Mesodermal cell (in vitro differentiated cells): ENCODE measurements around the gene FGFRL1.
"Not testable (repeated sequence)": the region's sequence is repeated elsewhere in the genome, so short reads cannot be mapped to it uniquely, and the experiment has no call there.

ENCODE experiments used
- H3K27ac ChIP-seq: 2 replicates; pipeline ENCODE4 v1.7.0; 2013; ENCODE audit warnings: mild to moderate bottlenecking, low read depth, low read length, moderate library complexity; ENCODE audit not compliant: severe bottlenecking
- H3K36me3 ChIP-seq: 2 replicates; pipeline ENCODE4 v1.7.1; 2013; ENCODE audit warnings: mild to moderate bottlenecking, low read length, moderate library complexity; ENCODE audit not compliant: control insufficient read depth, insufficient read depth
- H3K4me1 ChIP-seq: one replicate; pipeline ENCODE4 v1.7.1; 2013; ENCODE audit warnings: mild to moderate bottlenecking, low read length; ENCODE audit not compliant: insufficient read depth, control insufficient read depth, poor library complexity, severe bottlenecking
- H3K4me3 ChIP-seq: 2 replicates; pipeline ENCODE4 v1.7.0; 2013; ENCODE audit warnings: low read length, control low read depth, mild to moderate bottlenecking; ENCODE audit not compliant: insufficient read depth, poor library complexity, severe bottlenecking; ENCODE audit errors: extremely low read depth
- H3K9me3 ChIP-seq: 2 replicates; pipeline ENCODE4 v1.7.1; 2013; ENCODE audit warnings: mild to moderate bottlenecking, low read length, moderate library complexity; ENCODE audit not compliant: control insufficient read depth
- WGBS, 2 experiments: methylation state at CpG; one replicate each; pipeline ENCODE4 v1.1.5; 2013; ENCODE audit warnings: missing lambda C conversion rate in 2 of 2; ENCODE audit not compliant: insufficient coverage in 2 of 2; 5-methylcytosine and 5-hydroxymethylcytosine counted together

The FGFRL1 gene

GRCh38 chr4:996030-996996 is 15.1 kb upstream of the FGFRL1 start:
- no peaks in the 10 kb centered on the region for H3K9me3 ChIP-seq
- H3K4me3 ChIP-seq, result no peak overlapping the region
- no peak overlapping the region for H3K27ac ChIP-seq
- no peaks in the 10 kb centered on the region for H3K36me3 ChIP-seq
- WGBS, 2 experiments, result 87 to 88% methylated on average over 14 to 15 of the region's 15 CpGs
- H3K4me1 ChIP-seq, result no peaks in the 10 kb centered on the region

GRCh38 chr4:996997-997374 is 14.4 kb upstream of the FGFRL1 start:
- H3K4me1 ChIP-seq, result no peaks in the 10 kb centered on the region
- 39 to 69% methylated on average over 2 to 13 of the region's 25 CpGs for WGBS, 2 experiments
- H3K9me3 ChIP-seq, result no peaks in the 10 kb centered on the region
- no peaks in the 10 kb centered on the region for H3K36me3 ChIP-seq
- no peak overlapping the region for H3K27ac ChIP-seq
- no peak overlapping the region for H3K4me3 ChIP-seq

- Histone ChIP-seq H3K4me3 (peak overlapping the region; percentile 14), H3K9me3 (no peaks in the 10 kb centered on the region), H3K27ac (no peak overlapping the region), H3K4me1 (no peaks in the 10 kb centered on the region), H3K36me3 (no peaks in the 10 kb centered on the region)
- WGBS, 2 experiments, result 6 to 10% methylated on average over 34 to 50 of the region's 68 CpGs
Observed at GRCh38 chr4:997375-998071, 13.9 kb upstream of the FGFRL1 start.

DNA sequence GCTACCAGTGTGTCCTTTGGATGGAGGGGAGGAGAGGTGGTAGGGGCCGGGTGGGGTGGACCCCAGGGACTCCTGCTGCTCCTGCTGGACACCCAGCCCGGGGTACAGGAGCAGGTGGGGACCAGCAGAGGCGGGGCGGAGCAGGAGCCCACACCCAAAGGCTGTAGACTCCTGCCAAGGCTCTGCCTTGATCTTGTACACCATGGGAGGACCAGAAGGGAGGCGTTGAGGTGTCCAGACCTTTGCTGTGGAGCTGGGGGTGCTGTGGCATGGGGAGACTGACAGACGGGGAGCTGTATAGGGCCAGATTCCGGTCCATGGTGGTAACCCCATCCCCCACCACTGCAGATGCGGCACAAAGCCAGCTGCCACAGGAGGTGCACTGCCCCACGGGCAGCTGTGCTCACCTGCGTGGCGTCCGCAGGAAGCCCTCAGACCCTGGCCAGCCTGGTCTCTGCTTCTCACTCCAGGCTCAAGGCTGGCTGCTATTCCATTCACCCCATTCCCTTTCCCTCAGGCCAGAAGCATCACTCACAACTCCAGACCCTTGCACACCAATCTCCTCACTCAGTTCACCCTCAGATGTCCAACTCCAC is 13.2 kb upstream of the FGFRL1 start:
- Histone ChIP-seq H3K4me3 (no peak overlapping the region), H3K27ac (no peak overlapping the region), H3K4me1 (no peaks in the 10 kb centered on the region), H3K9me3 (no peaks in the 10 kb centered on the region), H3K36me3 (no peaks in the 10 kb centered on the region)
- WGBS, 2 experiments, result 76 to 83% methylated on average over 4 to 11 of the region's 12 CpGs

DNA sequence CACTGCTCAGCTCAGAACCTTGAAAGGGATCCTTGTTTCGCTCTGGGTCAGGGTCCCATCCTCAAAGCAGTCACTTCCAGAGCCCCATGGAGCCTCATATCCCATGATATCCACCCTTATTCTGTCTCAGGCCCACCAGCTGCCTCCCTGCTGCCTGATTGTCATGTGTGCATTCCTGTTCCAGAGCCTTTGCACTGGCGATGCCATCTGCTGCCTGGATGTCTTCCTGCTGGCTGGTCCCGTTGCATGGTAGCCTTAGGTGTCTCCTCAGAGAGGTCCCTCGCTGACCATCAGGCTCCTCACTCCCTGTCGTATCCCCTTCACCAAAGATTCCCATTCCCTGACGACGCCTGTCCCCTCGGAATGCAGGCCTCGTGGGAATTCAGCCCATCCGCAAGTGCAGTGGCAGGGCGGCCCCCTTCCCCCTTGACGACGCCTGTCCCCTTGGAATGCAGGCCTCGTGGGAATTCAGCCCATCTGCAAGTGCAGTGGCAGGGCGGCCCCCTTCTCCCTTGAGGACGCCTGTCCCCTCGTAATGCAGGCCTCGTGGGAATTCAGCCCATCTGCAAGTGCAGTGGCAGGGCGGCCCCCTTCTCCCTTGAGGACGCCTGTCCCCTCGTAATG is 12.1 kb upstream of the FGFRL1 start:
- 70 to 80% methylated on average over 11 of the region's 21 CpGs for WGBS, 2 experiments
- H3K9me3 ChIP-seq, H3K4me1 ChIP-seq, H3K27ac ChIP-seq, H3K36me3 ChIP-seq, H3K4me3 ChIP-seq: not testable (repeated sequence)

DNA sequence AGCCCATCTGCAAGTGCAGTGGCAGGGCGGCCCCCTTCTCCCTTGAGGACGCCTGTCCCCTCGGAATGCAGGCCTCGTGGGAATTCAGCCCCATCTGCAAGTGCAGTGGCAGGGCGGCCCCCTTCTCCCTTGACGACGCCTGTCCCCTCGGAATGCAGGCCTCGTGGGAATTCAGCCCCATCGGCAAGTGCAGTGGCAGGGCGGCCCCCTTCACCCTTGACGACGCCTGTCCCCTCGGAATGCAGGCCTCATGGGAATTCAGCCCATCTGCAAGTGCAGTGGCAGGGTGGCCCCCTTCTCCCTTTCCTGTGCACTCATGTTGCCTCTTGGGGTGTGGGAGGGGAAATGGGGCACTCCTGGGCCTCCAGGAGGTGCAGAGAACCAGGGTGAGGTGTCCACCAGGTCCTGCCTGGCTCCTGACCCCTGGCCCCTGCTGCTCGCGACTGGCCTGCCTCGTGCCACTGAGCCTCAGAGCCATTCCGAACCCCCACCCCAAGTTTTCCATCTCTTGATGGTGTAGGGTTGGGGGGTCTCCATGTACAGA is 11.5 kb upstream of the FGFRL1 start:
- WGBS, 2 experiments, result 77 to 85% methylated on average over 8 to 14 of the region's 18 CpGs
- no peak overlapping the region for H3K4me3 ChIP-seq
- H3K36me3 ChIP-seq, result no peaks in the 10 kb centered on the region
- H3K4me1 ChIP-seq, result no peaks in the 10 kb centered on the region
- no peak overlapping the region for H3K27ac ChIP-seq
- no peaks in the 10 kb centered on the region for H3K9me3 ChIP-seq

DNA sequence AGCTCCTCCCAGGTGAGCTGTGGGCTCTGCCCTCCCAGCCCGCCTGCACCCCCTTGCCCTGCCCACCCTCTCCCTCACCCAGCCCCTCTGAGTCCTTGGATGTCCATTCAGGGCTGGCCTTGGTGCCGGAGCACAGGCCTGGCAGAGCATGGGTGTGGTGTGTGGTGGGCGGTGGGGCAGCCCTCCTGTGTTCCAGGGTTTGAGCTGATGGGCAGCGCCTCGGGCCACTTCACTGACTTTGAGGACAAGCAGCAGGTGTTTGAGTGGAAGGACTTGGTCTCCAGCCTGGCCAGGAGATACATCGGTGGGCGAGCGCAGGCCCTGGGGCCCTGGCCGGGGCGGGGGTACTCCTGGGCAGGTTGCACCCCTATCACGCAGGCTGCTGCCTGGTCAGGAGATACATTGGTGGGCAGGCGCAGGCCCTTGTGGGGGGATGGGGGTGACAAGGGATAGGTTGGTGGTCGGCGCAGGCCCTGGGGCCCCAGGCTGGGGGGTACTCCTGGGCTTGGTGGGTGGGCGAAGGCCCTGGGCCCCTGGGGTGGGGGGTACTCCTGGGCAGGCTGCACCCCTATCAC is 10.7 kb upstream of the FGFRL1 start:
- 94% methylated on average over 6 to 8 of the region's 15 CpGs for WGBS, 2 experiments
- Histone ChIP-seq H3K9me3 (no peaks in the 10 kb centered on the region), H3K4me1 (no peaks in the 10 kb centered on the region), H3K4me3 (no peak overlapping the region), H3K27ac (no peak overlapping the region), H3K36me3 (no peaks in the 10 kb centered on the region)

DNA sequence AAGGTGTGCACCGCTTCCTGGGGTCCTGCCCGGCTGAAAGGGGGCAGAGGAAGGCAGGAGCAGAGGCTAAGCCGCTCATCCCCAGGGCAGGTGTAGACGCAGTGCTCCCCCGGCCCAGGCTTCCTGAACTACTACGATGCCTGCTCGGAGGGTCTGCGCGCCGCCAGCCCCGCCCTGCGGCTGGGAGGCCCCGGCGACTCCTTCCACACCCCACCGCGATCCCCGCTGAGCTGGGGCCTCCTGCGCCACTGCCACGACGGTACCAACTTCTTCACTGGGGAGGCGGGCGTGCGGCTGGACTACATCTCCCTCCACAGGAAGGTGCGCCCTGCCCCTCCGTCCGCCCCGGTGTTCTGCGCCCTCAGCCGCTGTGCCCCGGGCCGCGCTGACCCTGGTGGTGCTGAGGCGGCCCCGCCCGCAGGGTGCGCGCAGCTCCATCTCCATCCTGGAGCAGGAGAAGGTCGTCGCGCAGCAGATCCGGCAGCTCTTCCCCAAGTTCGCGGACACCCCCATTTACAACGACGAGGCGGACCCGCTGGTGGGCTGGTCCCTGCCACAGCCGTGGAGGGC is 9.8 kb upstream of the FGFRL1 start:
- 59 to 62% methylated on average over 35 to 45 of the region's 48 CpGs for WGBS, 2 experiments
- no peaks in the 10 kb centered on the region for H3K36me3 ChIP-seq
- H3K27ac ChIP-seq, result no peak overlapping the region
- no peak overlapping the region for H3K4me3 ChIP-seq
- H3K9me3 ChIP-seq, result no peaks in the 10 kb centered on the region
- no peaks in the 10 kb centered on the region for H3K4me1 ChIP-seq

DNA sequence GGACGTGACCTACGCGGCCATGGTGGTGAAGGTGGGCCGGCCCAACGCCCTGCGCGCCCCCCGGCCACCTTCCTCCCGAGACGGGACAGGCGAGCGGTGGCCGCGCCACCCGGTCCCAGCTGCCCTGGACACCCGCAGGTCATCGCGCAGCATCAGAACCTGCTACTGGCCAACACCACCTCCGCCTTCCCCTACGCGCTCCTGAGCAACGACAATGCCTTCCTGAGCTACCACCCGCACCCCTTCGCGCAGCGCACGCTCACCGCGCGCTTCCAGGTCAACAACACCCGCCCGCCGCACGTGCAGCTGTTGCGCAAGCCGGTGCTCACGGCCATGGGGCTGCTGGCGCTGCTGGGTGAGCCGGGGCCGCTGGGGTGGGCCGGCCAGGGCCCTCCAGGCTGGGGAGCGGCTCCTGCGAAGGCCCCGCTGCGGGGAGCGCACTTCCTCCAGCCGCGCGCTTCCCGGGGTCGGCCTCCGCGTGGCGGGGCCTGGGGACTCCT is 9.2 kb upstream of the FGFRL1 start:
- Histone ChIP-seq H3K4me1 (no peaks in the 10 kb centered on the region), H3K27ac (no peak overlapping the region), H3K36me3 (no peaks in the 10 kb centered on the region), H3K9me3 (no peaks in the 10 kb centered on the region), H3K4me3 (no peak overlapping the region)
- WGBS, 2 experiments, result 8% methylated on average over 43 to 49 of the region's 54 CpGs
